Ishikawa (cell line): ENCODE data around the gene GALNT8.

Experiments
- CEBPB ChIP-seq: IDR thresholded peaks from 2 replicates; pipeline ENCODE4 v1.6.1; 2012
- CREB1 ChIP-seq: IDR thresholded peaks from 2 replicates; pipeline ENCODE4 v1.6.1; 2012; ENCODE audit warnings: low read depth
- EGR1 ChIP-seq: IDR thresholded peaks from 2 replicates; pipeline ENCODE4 v1.6.1; 2012
- EP300 ChIP-seq: IDR thresholded peaks from 2 replicates; pipeline ENCODE4 v1.6.1; 2012; ENCODE audit warnings: borderline replicate concordance
- MAX ChIP-seq: IDR thresholded peaks from 2 replicates; pipeline ENCODE4 v1.6.1; 2012
- NFIC ChIP-seq: IDR thresholded peaks from 2 replicates; pipeline ENCODE4 v1.6.1; 2012
- RAD21 ChIP-seq: IDR thresholded peaks from 2 replicates; pipeline ENCODE4 v1.6.1; 2012; ENCODE audit warnings: low read depth
- TAF1 ChIP-seq: IDR thresholded peaks from 2 replicates; pipeline ENCODE4 v1.6.1; 2012; ENCODE audit warnings: low read depth, mild to moderate bottlenecking
- TCF12 ChIP-seq: IDR thresholded peaks from 2 replicates; pipeline ENCODE4 v1.6.1; 2012; ENCODE audit warnings: low read depth
- TEAD4 ChIP-seq: IDR thresholded peaks from 2 replicates; pipeline ENCODE4 v1.6.1; 2012
- USF1 ChIP-seq: IDR thresholded peaks from 2 replicates; pipeline ENCODE4 v1.6.1; 2012
- YY1 ChIP-seq: IDR thresholded peaks from 2 replicates; pipeline ENCODE4 v1.6.1; 2012; ENCODE audit warnings: low read depth
- TF ChIP-seq, protein P1 (sequence below): IDR thresholded peaks from 2 replicates; pipeline ENCODE4 v1.6.1; 2012; ENCODE audit warnings: low read depth, mild to moderate bottlenecking

DNA sequence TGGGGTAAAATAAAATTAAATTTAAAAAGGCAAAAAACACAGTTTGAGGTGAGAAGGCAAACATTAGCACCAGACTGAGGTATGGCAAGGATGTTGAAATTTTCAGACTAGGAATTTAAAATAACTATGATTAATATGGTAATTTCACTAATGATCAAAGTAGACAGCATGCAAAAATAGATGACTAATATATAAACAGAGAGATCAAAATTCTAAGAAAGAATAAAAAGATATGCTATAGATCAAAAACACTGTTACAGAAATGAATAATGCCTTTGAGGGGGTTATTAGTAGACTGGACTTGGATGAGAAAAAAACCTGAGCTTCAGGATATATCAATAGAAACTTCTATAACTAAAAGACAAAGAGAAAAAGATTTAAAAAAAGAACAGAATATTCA is 14.4 kb upstream of the GALNT8 start:
- TF ChIP-seq EP300: no peak
- no peak for TF ChIP-seq TCF12
- TF ChIP-seq MAX: no peak
- TF ChIP-seq EGR1: no peak
- TF ChIP-seq NFIC: no peak
- TF ChIP-seq, protein P1, sequence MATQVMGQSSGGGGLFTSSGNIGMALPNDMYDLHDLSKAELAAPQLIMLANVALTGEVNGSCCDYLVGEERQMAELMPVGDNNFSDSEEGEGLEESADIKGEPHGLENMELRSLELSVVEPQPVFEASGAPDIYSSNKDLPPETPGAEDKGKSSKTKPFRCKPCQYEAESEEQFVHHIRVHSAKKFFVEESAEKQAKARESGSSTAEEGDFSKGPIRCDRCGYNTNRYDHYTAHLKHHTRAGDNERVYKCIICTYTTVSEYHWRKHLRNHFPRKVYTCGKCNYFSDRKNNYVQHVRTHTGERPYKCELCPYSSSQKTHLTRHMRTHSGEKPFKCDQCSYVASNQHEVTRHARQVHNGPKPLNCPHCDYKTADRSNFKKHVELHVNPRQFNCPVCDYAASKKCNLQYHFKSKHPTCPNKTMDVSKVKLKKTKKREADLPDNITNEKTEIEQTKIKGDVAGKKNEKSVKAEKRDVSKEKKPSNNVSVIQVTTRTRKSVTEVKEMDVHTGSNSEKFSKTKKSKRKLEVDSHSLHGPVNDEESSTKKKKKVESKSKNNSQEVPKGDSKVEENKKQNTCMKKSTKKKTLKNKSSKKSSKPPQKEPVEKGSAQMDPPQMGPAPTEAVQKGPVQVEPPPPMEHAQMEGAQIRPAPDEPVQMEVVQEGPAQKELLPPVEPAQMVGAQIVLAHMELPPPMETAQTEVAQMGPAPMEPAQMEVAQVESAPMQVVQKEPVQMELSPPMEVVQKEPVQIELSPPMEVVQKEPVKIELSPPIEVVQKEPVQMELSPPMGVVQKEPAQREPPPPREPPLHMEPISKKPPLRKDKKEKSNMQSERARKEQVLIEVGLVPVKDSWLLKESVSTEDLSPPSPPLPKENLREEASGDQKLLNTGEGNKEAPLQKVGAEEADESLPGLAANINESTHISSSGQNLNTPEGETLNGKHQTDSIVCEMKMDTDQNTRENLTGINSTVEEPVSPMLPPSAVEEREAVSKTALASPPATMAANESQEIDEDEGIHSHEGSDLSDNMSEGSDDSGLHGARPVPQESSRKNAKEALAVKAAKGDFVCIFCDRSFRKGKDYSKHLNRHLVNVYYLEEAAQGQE: no peak
- TF ChIP-seq USF1: no peak
- TF ChIP-seq CEBPB: no peak
- TF ChIP-seq TAF1: no peak
- no peak for TF ChIP-seq CREB1
- TF ChIP-seq RAD21: no peak
- no peak for TF ChIP-seq YY1
- TF ChIP-seq TEAD4: no peak
